ENCODE results near the gene BMF.
"Not testable (repeated sequence)": the region's sequence is repeated elsewhere in the genome, so short reads cannot be mapped to it uniquely, and the experiment has no call there.

Gene BMF

DNA sequence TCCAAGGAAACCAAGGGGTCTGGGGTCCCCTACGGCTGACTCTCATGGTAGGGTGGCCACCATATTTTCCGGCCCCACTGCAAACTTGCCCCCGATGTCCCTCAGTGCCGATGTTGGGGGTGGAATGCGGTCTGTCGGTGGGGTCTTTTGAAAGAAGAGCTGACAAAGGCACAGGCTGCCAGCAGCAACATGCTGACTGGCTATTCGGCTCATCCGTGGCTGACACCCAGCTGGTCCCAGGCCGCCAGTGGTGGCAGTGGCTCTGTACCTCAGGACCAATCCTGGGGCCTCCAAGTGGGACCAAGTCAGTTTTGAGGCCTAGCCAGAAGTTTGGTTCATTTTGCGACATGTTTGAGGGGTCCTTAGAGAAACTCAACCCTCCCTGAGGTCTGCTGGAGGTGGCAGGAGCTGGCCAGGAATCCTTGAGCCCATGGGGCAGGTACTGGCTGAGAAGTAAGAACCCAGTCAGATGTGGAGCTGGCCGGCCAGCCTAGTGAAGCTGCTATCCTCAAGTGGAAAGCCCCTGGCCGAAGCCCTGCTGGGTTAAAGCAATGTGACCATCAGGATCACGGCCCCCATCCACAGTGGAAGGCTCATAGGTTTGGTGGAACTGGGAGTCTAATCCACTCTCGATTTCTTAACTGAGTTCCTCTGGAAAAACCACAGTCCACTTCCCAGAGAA, 17.8 kb downstream of the BMF start:
- FAIRE-seq (no peak), DNase-seq (ENCODE audit: insufficient read length, low spot score) (no peak)

DNA sequence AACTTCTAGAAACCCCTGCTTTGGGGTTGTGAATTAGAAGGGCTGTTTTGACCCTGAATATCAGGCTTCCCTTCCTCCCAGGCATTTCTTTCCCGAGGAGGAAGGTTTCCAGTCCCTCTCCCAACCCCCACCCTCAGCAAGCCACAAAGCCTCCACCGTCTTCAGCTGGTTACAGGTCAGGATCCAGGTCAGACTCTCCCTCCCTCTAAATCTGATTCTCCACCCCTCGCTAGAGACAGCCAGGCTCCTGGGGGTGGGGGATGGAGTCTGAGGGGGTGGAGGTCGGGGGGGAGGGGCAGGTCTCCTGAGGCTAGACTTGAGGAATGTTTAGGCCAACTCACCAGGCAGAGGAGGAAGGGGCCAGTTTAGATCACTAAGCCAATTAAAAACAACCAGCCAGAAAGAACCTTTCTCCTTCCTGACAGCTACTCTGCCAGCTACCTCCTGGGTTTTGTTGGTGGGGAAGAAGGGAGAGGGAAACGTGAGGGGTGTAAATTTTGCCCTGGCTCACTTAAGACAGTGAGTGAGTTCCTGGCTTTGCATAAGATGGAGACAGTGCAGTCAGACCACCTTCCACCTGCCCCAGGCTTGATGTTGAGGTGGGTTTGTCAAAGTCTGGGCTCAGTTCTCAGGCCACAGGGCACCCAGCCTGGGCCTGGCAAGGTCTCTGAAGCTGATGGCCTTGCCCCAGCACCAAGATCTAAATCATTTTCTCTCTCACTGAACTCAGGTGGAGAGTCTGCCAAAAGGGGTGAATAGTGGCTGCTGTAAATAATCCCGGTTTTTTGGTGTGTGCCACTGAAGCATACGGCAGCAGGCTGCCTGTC, 19.5 kb downstream of the BMF start:
- DNase-seq (ENCODE audit: insufficient read length, low spot score) (no peak), FAIRE-seq (no peak)

DNA sequence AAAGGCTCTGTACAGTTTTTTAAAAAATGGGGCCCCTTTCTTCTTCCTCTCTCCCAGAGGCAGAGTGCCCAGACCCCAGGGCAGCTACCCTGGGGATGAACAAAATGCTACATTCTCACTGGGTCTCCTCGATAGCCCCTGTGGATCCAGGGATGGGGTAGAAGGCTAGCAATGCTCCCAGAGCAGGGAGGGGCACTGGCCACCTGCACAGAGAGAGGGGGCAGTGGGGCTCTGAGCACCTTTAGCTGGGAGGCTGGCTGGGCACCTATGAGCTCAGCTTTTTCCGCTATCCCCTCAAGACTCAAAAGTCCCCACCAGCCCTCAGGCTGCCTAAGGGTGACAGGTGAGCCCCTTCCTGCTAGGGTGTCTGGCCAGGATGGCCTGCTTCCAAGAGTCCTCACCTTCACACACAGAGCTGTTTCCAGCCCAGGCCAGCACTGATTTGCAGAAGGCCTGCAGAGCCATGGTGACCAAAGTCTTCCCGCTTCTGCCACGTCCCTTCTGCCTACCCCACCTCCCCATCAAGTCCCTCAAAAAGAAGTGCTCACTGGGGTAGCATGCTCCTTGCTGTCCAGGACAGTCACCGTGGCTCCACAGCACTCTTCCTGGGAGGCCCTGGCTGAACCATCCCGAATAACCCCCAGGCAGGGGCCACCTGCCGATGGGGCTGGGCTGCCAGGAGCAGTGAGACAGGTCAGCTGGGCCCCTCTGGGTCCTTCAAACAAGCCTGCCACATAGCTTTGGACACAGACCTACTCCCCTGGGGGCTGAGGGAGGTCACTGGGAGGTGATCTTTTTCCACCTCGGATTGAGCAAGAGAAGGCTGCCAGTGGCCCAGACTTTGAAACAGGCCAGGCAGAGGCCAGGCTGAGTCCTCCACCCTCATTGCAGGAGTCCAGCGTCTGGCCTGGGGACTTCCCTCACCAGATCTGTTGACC, 20.4 kb downstream of the BMF start:
- FAIRE-seq (no peak), DNase-seq (ENCODE audit: insufficient read length, low spot score) (no peak)

DNA sequence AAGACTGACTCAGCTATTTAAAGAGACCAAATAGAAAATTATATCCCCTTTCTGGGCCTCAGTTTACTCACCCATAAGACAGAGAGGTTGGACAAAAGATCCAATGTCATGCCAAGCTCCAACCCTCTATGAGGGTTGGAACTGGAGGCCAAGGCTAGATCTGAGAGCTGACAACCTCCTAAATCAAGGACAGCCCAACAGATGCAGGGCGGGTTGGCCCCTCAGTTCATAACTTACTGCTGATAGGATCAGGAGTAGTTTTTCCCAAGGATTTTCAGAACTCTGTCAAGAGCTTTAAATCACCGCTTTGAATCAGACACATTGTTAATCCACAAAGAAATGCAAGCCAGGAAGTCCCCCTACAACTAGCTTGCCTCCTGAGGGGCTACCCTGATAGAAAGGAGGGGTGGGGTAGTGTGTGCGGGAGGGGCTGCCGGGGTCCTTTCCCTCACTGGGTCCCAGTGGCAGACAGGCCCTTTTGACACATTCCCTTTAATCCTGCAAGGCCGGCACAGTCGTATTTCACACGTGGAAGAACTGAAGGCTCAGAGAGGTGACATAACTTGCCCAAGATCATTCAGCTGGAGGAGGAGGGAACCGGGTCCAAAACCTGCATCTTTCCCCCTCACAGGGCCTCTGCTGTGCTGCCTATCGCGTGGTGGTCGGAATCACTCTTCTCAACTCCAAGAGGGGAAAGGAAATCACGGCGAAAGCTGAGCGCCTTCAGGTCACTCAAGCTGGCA, 21.4 kb downstream of the BMF start:
- FAIRE-seq (no peak), DNase-seq (ENCODE audit: insufficient read length, low spot score) (no peak)

DNA sequence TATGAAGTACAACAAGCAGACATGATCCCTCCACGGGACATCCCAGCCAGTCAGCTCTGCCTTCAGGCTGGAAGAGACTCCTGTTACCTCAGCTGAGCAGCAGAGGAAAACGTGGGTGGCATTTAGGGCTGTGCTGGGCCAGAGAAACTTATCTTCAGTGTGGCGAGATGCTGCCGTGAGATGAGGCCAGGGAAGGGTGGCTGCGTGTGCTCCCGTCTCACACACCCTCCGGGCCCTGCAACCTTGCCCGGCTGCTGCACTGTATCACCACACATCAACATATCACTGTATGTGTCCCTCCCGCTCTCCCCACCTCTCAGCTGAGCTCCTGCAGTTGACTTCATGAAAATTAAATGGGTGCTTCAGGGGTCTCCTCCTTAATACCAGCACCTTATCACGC, 23.4 kb downstream of the BMF start:
- FAIRE-seq (no peak), DNase-seq (ENCODE audit: insufficient read length, low spot score) (no peak)

DNA sequence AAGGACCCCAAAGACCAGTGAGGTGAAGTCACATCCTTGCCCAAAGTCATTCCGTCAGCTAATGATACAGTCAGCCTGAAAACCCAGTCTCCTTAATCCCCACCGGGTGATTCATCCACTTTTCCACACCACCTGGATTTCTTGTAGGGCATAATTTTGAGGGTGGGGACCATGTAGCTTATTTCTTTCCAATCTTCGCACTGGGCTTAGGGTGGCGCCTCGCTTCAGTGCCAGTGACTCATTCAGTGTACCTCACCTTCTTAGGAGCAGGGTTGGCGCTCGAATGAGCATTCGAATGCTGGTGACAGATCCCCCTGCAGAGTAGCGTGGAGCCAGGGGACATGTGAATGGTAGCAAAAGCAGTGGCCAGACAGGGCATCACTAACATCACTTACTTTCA, 24.0 kb downstream of the BMF start:
- FAIRE-seq = no peak
- DNase-seq (ENCODE audit: insufficient read length, low spot score) = no peak

DNA sequence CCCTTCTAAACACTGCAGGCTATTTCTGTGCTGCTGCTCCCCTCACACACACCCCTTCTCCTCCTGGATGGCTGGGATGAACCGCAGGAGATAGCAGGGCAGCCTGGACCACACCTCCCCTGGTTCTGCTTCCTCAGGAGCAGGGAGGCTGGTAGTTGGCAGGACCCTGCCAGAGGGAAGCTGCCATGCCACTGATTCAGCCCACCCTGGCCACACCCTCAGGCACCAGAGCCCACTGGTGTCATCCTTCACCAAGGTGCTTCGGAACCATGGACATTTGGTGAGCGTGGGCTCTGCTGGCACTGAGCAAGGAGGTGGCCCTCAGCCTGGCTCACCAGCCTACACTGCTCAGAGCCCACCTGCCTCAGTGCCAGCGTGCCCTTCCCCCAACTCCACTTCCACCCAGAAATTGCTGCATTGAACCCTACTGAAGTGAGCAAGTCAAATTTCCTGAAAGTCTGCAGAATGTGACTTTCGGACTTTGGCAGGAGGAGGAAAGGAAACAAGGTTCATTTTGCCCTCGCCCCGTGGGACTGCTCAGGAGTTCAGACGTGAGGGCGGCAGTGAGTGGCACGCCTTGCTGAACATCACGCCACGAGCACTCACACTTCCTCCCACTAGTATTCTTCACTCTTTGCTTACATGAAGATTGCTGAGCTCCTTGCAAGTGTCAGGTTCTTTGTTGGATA, 26.3 kb downstream of the BMF start:
- FAIRE-seq (peak; percentile 81), DNase-seq (ENCODE audit: insufficient read length, low spot score) (no peak)

DNA sequence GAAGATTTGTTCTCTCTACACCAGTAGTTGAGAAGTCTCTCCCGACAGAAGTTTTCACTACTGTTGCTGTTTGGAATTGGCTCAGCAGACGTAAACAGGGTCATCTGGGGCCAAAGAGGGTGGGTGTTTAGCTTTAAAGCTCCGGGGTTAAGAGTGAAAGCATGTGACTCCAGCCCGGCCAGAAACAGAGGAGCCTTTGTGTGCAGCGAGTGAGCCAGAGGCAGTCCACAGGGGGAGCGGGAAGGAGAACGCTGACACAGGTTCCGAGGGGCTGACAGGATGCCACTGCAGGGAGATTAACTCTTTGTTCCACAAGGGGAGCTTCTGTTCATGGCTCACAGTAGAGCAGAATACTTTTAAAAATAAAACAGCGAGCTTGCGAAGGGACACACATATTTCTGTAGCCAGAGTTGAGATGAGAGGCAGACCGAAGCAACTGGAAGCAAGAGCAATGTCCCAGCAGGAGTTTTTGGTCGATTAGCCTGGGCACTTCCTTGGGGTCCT, 26.9 kb downstream of the BMF start:
- DNase-seq (ENCODE audit: insufficient read length, low spot score) (no peak), FAIRE-seq (peak; percentile 39)

DNA sequence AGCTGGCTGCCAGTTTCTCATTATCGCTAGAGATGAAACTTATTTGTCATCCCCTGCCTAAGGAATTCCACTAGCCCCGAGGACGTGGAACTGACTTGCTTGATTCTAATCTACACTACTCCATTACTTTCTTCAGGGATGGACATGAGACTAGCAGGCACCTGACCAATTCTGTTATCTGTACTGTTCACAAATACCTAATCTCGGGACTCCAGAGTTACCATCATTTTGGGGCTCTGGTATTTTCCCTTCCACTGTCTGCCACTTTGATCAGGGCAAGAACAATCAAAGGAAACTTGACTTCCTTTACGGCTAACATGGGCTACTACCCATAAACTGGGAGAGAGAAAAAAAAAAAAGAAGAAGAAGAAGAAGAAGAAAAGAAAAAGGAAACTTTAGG, 27.8 kb downstream of the BMF start:
- FAIRE-seq (no peak), DNase-seq (ENCODE audit: insufficient read length, low spot score) (no peak)

DNA sequence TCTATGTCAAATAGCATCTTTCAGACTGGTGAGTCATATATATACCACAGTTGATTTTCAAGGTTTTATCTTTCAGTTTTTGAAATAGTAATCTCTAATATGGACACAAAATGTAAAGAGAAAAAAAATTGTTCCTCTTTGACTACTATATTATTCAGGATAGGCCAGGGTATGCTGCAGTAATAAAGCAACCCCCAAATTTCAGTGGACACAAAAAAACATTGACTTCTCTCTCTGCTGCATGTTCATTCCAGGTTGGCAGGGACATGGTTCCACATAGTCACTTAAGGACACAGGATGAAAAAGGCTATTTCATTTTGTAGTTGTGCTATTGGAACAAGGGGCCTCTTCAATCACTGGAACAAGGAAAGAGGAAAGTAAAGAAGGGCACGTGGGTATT, 28.6 kb downstream of the BMF start:
- no peak for DNase-seq (ENCODE audit: insufficient read length, low spot score)
- no peak for FAIRE-seq

DNA sequence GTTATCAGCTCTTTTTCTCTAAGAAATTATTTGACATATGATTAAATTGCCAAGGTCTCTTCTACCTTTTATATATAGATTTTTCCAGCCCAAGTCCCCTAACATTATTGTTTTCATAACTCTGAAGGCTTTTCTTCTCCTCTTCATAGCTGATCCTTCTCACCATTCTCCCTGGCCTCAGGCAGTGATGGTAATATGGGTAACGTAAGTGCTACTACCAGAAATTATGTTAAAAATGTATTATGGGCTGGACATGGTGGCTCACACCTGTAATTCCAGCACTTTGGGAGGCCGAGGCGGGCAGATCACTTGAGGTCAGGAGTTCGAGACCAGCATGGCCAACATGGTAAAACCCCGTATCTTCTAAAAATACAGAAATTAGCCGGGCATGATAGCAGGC, 29.2 kb downstream of the BMF start:
- DNase-seq (ENCODE audit: insufficient read length, low spot score) (no peak), FAIRE-seq (no peak)

DNA sequence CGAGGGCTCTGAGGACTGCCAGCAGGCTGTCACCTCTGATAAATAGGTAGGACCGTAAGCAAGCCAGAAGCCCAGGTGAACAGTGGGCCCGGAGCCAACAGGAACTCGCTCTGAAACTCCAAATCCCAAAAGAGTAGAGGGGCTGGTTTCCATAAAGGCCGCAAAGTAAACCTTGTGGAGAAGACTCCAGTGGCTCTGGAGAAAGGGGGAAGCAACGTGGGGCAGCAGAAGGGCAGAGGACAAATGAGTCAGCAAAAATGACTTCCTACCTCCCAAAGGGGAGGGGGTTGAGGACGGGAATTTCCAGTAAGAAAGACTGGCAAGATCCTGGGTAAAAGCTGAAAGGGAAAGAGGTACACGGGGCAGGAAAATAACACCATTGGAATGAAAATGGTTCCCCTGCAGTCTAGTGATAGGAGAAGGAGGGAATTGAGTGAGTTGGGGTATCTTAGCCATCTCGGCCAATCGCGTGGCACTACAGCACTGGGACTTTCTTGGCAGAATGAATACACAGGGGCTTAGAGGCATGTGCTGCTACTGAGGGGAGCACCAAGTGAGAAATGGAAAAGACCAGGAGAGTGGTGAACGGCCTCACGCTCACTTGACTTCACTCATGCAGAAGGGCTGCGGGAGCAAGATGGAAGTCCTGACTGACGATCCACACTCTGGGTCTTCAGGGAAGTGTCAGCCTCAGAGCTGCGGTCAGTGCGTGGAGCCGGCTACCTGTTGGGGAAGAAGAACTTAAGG, 33.2 kb downstream of the BMF start:
- no peak for FAIRE-seq

DNA sequence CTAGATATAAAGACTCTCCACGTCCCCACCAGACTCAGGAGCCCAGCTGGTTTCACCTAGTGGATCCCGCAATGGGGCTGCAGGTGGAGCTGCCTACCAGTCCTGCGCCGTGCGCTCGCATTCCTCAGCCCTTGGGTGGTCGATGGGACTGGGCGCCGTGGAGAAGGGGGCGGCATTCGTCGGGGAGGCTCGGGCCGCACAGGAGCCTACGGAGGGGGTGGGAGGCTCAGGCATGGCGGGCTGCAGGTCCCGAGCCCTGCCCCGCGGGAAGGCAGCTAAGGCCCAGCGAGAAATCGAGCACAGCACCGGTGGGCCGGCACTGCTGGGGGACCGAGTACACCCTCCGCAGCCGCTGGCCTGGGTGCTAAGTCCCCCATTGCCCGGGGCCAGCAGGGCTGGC, 34.0 kb downstream of the BMF start:
- FAIRE-seq; DNase-seq (ENCODE audit: insufficient read length, low spot score): not testable (repeated sequence)

More for the DNA sequence above, 33.2 kb downstream of the BMF start:
- no peak for DNase-seq (ENCODE audit: insufficient read length, low spot score)

DNA sequence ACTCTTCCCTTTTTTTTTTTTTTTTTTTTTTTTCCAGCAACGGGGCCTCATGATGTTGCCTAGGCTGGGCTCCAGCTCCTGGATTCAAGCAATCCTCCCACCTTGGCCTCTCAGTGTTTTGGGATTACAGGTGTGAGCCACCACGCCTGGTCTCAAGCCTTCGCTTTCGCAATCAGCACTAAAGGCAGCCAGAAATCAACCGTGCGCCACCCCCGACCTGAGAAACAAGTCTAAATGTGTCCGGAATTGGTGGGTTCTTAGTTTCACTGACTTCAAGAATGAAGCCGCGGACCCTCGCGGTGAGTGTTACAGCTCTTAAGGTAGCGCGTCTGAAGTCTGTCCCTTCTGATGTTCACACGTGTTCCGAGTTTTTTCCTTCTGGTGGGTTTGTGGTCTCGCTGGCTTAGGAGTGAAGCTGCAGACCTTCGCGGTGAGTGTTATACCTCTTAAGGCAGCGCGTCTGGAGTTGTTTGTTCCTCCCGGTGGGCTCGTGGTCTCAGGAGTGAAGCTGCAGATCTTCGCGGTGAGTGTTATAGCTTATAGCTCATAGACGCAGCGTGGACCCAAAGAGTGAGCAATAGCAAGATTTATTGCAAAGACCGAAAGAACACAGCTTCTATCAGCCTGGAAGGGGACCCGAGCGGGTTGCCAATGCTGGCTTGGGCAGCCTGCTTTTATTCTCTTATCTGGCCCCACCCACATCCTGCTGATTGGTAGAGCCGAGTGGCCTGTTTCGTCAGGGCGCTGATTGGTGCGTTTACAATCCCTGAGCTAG, 34.8 kb downstream of the BMF start:
- peak; percentile 44 for FAIRE-seq
- not testable (repeated sequence) for DNase-seq (ENCODE audit: insufficient read length, low spot score)

DNA sequence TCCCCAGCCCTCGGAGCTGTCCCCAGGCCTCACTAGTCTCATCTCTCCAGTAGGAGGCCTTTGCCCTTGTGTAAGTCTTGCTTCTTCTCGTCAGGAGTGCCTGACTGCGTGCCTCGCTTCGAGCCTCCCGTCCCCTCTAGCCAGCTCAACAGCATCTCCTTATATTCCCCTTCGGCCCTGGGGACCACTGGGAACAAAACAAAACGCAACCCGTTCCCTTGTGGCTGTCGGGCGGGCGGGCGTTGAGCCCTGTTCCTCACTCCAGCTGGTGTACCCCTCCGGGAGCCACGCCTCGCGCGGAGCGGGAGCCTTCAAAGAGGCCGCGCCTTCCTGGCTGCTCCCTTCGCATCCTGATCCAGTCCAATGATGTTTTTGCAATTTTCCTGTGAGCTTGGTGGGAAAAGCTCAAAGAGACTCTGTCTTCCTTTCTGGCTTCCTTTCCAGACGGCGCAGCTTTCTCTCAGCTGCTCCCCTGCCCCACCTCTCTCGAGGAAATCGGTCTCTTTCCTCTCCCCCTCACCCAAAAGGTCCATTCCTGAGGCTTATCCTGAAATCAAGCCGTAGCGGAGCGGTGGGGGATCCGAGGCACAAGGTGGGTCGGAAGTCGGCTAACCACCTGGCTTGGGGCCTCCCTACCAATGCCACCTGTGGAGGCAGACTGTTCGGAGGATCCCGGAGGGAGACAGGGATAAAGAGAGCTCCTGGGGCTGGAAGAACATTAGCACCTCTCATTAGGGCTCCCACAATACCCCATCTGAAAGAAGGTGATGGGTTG, 36.3 kb downstream of the BMF start:
- DNase-seq (ENCODE audit: insufficient read length, low spot score) = no peak
- FAIRE-seq = no peak

DNA sequence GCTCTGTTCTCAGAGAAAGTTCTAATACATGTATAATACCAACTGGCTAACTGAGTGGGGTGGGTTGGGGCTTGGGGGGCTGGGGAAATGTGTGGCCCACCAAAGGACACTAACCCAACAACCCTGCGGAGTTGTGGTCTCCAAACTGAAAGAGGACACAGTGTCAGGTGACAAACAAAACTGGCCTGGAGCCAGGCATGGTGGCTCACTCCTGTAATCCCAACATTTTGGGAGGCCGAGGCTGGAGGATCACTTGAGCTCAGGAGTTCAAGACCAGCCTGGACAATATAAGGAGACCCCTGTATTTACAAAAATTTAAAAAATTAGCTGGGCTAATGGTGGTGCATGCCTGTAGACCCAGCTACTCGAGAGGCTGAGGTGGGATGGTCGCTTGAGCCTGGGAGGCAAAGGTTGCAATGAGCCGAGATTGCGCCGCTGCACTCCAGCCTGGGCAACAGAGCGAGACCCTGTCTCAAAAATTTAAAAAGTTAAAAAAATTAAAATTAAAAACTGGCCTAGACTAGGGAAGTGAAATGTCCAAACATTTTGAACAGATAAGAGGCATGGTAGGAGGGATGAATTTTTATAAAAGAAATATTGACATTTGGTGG, 38.0 kb downstream of the BMF start:
- no peak for FAIRE-seq
- no peak for DNase-seq (ENCODE audit: insufficient read length, low spot score)

DNA sequence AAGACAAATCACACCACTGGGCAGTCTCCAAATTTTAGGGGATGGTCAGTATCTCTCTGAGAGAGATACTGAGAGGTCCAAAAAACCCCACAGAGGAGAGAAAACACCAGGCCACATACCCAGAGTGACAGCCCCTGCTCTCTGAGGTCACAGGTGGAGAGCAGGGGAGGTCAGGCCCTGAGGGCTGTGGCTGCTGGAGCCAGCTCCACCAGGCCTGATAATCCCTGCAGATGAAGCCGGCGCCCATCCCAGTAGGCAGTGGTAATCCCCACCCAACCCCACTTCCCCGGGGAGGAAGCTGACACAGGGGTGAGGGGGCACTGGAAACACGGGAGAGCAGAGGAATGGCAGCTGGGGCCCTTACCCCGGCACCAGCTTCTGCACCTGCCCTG, 38.5 kb downstream of the BMF start:
- FAIRE-seq (no peak), DNase-seq (ENCODE audit: insufficient read length, low spot score) (no peak)
